Endothelial cell of umbilical vein (primary cell): ENCODE results near the gene ADGRL3. TPM values are rescaled to one million over a fixed set of nuclear protein-coding genes. Genes with fewer than 3 reads are reported as not detected.
"Not testable (repeated sequence)": the region's sequence is repeated elsewhere in the genome, so short reads cannot be mapped to it uniquely, and the experiment has no call there.

Experiments
- BruUV-seq: library from RNA; stranded (reverse); fragments of 400-500 nt; replicated peaks from 2 replicates; lab custom pipeline; 2021; lab: Mats Ljungman, UMichigan
- CTCF ChIA-PET: fragments of 300-600, 350-600 bp; sonication (Branson Sonifier 250); formaldehyde crosslinking; loops from one replicate; lab custom pipeline; 2021; ENCODE audit warnings: antibody characterized with exemption, inconsistent platforms; lab: Charles Lee
- POLR2A ChIA-PET: fragments of 300-600, 350-600 bp; sonication (Branson Sonifier 250); formaldehyde crosslinking; loops from one replicate; lab custom pipeline; 2021; ENCODE audit warnings: antibody characterized with exemption, inconsistent platforms; lab: Charles Lee
- DNase-seq: peaks from one replicate; pipeline ENCODE4 v3.0.0-alpha.2; 2011; ENCODE audit warnings: low read depth, low spot score
- FAIRE-seq: peaks from 2 replicates; lab custom pipeline; 2011; peaks lifted over from hg19 to GRCh38; lab: Jason Lieb, UNC
- H2AFZ ChIP-seq: 2 replicates; pipeline ENCODE4 v1.6.0; 2012; ENCODE audit warnings: low read depth, low read length, control low read depth, inconsistent platforms
- H3K27ac ChIP-seq: 2 replicates; pipeline ENCODE4 v1.5.1; 2011; ENCODE audit warnings: low read depth, mild to moderate bottlenecking, control low read depth, low read length, moderate library complexity; ENCODE audit not compliant: insufficient read depth
- H3K27me3 ChIP-seq, 2 experiments: 2 replicates each; pipeline versions ENCODE4 v1.6.0 to v1.6.1; 2011; ENCODE audit warnings: low read length in 2 of 2, mixed read lengths in 1 of 2; ENCODE audit not compliant: control insufficient read depth in 2 of 2, insufficient read depth in 2 of 2
- H3K36me3 ChIP-seq, 2 experiments: 2 replicates in 1 of 2; 3 replicates in 1 of 2; pipeline ENCODE4 v1.5.1; 2011; ENCODE audit warnings: low read length in 2 of 2, mild to moderate bottlenecking in 1 of 2, moderate library complexity in 1 of 2; ENCODE audit not compliant: control insufficient read depth in 2 of 2, insufficient read depth in 2 of 2; ENCODE audit errors: extremely low read depth in 1 of 2
- H3K4me1 ChIP-seq: 3 replicates; pipeline ENCODE4 v1.5.1; 2011; ENCODE audit warnings: mild to moderate bottlenecking, low read length; ENCODE audit not compliant: control insufficient read depth, insufficient read depth; ENCODE audit errors: extremely low read depth
- H3K4me2 ChIP-seq: 2 replicates; pipeline ENCODE4 v1.6.1; 2011; ENCODE audit warnings: low read length, control low read depth, mixed read lengths; ENCODE audit not compliant: insufficient read depth
- H3K4me3 ChIP-seq, 3 experiments: fragments of 200-600 bp in 1 of 3; sonication (generic), shearing (Covaris generic) in 1 of 3; replicated peaks in 1 of 3; 2 replicates each; pipeline ENCODE4 v1.5.1; 2011 to 2016; ENCODE audit warnings: control low read depth in 3 of 3, low read length in 3 of 3, mild to moderate bottlenecking in 2 of 3, inconsistent platforms in 1 of 3, low read depth in 1 of 3, moderate library complexity in 1 of 3; ENCODE audit not compliant: insufficient read depth in 1 of 3
- H3K79me2 ChIP-seq: 2 replicates; pipeline ENCODE4 v1.6.0; 2012; ENCODE audit warnings: low read length, inconsistent platforms; ENCODE audit not compliant: control insufficient read depth, insufficient read depth
- H3K9ac ChIP-seq: replicated peaks from 2 replicates; pipeline ENCODE3; 2011; ENCODE audit warnings: low read length, control low read depth; ENCODE audit not compliant: insufficient read depth; ENCODE audit errors: extremely low read depth
- H3K9me1 ChIP-seq: replicated peaks from 3 replicates; pipeline ENCODE4 v1.6.0; 2011; ENCODE audit warnings: mild to moderate bottlenecking, low read length; ENCODE audit not compliant: control insufficient read depth, insufficient read depth; ENCODE audit errors: extremely low read depth
- H3K9me3 ChIP-seq: replicated peaks from 2 replicates; pipeline ENCODE4 v1.5.1; 2012; ENCODE audit warnings: low read length, inconsistent platforms; ENCODE audit not compliant: control insufficient read depth, insufficient read depth
- H4K20me1 ChIP-seq: replicated peaks from 2 replicates; pipeline ENCODE3; 2011; ENCODE audit warnings: mild to moderate bottlenecking, low read length; ENCODE audit not compliant: control insufficient read depth, insufficient read depth; ENCODE audit errors: extremely low read depth
- CTCF ChIP-seq, 2 donors: IDR thresholded peaks; 1 replicate in 1 of 2; 2 replicates in 1 of 2; pipeline ENCODE4 v1.5.1; 2011; ENCODE audit warnings: low read length in 2 of 2, mild to moderate bottlenecking in 2 of 2, moderate library complexity in 2 of 2, control low read depth in 1 of 2, inconsistent platforms in 1 of 2, low read depth in 1 of 2; ENCODE audit not compliant: insufficient read depth in 1 of 2; ENCODE audit errors: extremely low read depth in 1 of 2
- EZH2 ChIP-seq: IDR thresholded peaks from 2 replicates; pipeline ENCODE4 v1.6.1; 2012; ENCODE audit warnings: borderline replicate concordance, low read depth, mild to moderate bottlenecking, moderate library complexity, low read length, inconsistent platforms; ENCODE audit not compliant: severe bottlenecking
- FOS ChIP-seq: IDR thresholded peaks from 2 replicates; pipeline ENCODE4 v1.6.1; 2011; ENCODE audit warnings: mild to moderate bottlenecking, low read length, moderate library complexity, borderline replicate concordance; ENCODE audit not compliant: insufficient read depth
- GATA2 ChIP-seq: IDR thresholded peaks from 2 replicates; pipeline ENCODE4 v1.7.0; 2011; ENCODE audit warnings: low read depth, mild to moderate bottlenecking, moderate library complexity, mixed read lengths, low read length; ENCODE audit not compliant: insufficient read length, insufficient read depth
- JUN ChIP-seq: IDR thresholded peaks from 2 replicates; pipeline ENCODE4 v1.6.1; 2011; ENCODE audit warnings: borderline replicate concordance, low read depth; ENCODE audit not compliant: insufficient read length, insufficient read depth
- MAX ChIP-seq: IDR thresholded peaks from 2 replicates; pipeline ENCODE4 v1.6.1; 2011; ENCODE audit not compliant: insufficient read depth, insufficient read length
- MYC ChIP-seq: IDR thresholded peaks from one replicate; pipeline ENCODE4 v1.6.1; 2011; ENCODE audit warnings: mild to moderate bottlenecking, low read depth, low read length
- POLR2A ChIP-seq: IDR thresholded peaks from 2 replicates; pipeline ENCODE4 v1.6.1; 2012; ENCODE audit warnings: low read depth, mild to moderate bottlenecking, control low read depth, low read length
- POLR2AphosphoS5 ChIP-seq: IDR thresholded peaks from 2 replicates; pipeline ENCODE4 v1.6.1; 2012; ENCODE audit warnings: low read depth, mild to moderate bottlenecking, control low read depth, low read length, moderate library complexity; ENCODE audit not compliant: insufficient read depth
- dilution Hi-C: fragments of 300-500 bp; cut with MboI; formaldehyde crosslinking; loops from one replicate; pipeline ENCODE4 v1.15.0; 2019; ENCODE audit warnings: low sequenced_read_pairs; ENCODE audit not compliant: extremely low pct_ligation_motif_present
- intact Hi-C: fragments of 100-400 bp; cut with micrococcal nuclease; formaldehyde crosslinking; loops from one replicate; pipeline ENCODE4 v1.10.0; 2022
- polyA plus RNA-seq, 4 experiments: library from polyadenylated mRNA; depleted of rRNA in 3 of 4; stranded (reverse) in 3 of 4; unstranded in 1 of 4; fragments of >200 nt; gene quantifications; 2 replicates each; pipeline versions ENCODE4 v1.2.1 to v1.2.3, GENCODE V29; 2011 to 2012; ENCODE audit warnings: missing spikeins in 1 of 4
- total RNA-seq: library from RNA; stranded (reverse); gene quantifications from 2 replicates; pipeline ENCODE4 v1.2.3, GENCODE V29; 2021

The ADGRL3 gene
- total and polyA plus RNA-seq, 2 donors (not counting 3 experiments of a cell fraction or from before 2014, with no cell fraction given) = not detected

- TF ChIP-seq MYC = no peak
- TF ChIP-seq EZH2 = no peak
- no peak for TF ChIP-seq MAX
- TF ChIP-seq JUN = no peak
- TF ChIP-seq FOS = no peak
- no peak for TF ChIP-seq CTCF (IDR thresholded peaks at IDR 0.05; ENCODE audit: extremely low read depth in 1 of 2, insufficient read depth in 1 of 2, low read depth in 1 of 2, low read length in 2 of 2)
- no peak for TF ChIP-seq GATA2
- no peak for TF ChIP-seq POLR2A
- no peak for TF ChIP-seq POLR2AphosphoS5
- DNase-seq (no peak), FAIRE-seq (no peak)
- no peak overlapping the region for H3K4me3 ChIP-seq
- H3K36me3 ChIP-seq = no peaks in the 10 kb centered on the region
- no peak overlapping the region for H2AFZ ChIP-seq
- H3K4me1 ChIP-seq = no peaks in the 10 kb centered on the region
- no peaks in the 10 kb centered on the region for H3K27me3 ChIP-seq
- no peaks in the 10 kb centered on the region for H3K9me1 ChIP-seq
- dilution Hi-C loops = no loop called here
- H3K79me2 ChIP-seq = no peaks in the 10 kb centered on the region
- ChIA-PET CTCF (no interaction called here), POLR2A (no interaction called here)
- H3K9ac ChIP-seq = no peak overlapping the region
- no peak overlapping the region for H3K4me2 ChIP-seq
- H3K27ac ChIP-seq = no peak overlapping the region
- no peaks in the 10 kb centered on the region for H3K9me3 ChIP-seq
- no TSS peak for BruUV-seq
- intact Hi-C loops = no loop called here
- H4K20me1 ChIP-seq = no peaks in the 10 kb centered on the region
Observed at GRCh38 chr4:61985426-61985825, 785.3 kb downstream of the ADGRL3 start.

- FAIRE-seq, DNase-seq, H3K4me1 ChIP-seq, H3K9me3 ChIP-seq, H3K27me3 ChIP-seq, intact Hi-C loops, H3K27ac ChIP-seq, dilution Hi-C loops, H3K79me2 ChIP-seq, H3K9me1 ChIP-seq, H4K20me1 ChIP-seq, H3K4me3 ChIP-seq, H3K4me2 ChIP-seq, H3K36me3 ChIP-seq, H3K9ac ChIP-seq, H2AFZ ChIP-seq, BruUV-seq, POLR2A ChIA-PET, CTCF ChIA-PET: not testable (repeated sequence)
Observed at GRCh38 chr4:61986929-61987328, 786.8 kb downstream of the ADGRL3 start.
